ENCODE results near the gene SYK.

SYK gene

GRCh38 chr9:90825586-90825985 lies 24.0 kb downstream of the SYK start:
- no peak for DNase-seq (ENCODE audit: low read depth)

DNA sequence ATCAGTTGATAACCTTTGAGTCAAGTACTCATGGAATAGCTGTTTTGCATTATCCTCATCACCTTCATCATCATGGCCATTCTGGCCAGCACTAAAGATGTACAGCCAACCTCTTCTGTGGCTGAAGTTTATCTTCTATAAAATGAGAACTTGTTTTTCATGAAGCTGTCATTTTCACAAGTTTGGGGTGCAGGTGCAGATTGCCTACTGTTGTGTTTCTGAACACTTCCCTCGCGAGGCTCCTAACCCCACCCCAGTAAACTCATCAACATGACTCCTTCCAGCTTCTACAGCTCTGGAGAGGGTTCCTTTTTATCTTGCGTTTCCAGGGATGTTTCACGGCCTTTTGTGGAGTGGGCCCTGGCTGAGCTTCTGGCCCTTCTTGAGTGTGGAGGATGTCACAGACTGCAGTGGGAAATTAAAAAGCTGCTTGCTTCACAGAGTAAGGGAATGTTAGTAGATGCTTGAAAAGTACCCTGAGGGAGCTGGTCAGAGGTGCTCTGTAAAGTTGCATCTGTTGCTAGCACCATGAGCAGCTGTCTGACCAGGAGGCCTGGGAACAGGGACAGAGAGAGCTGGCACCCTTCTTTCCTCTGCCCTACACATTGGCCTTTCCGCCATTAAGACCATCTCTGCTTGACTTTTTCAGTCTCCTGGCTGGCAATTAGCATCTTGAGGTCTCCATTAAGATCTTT lies 24.9 kb downstream of the SYK start:
- no peak for DNase-seq (ENCODE audit: low read depth)

DNA sequence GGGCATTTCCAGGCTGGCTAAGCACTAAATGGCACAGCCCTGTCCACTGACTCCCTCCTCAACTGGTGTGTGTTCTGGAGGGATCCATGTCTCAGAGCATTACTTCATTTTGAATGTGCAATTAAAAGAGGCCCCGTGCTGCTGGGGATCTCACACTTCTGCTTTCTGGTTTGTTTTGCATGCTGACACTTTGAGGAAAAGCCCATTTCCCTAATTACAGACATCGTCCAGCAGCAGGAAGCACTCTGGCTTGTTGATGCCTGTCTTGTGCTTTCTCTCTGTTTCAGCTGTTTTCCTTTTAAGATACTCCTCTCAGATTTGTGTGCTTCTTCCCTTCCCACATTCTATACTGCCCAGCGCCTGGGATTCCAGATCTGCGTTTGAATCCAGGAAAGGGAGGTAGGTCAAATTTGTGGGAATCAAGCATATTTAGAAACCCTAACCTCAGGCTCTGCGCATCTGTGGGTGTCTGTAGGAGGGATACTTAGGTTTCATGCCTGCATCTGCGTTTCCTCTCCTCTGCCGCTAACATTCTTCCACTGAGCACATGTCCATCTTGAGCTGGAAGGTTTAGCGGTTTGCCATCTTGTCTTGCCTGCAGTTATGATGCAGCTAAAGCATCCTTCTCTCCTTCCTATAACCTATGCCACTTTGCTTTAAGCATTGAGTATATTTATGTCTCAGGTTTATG lies 25.7 kb downstream of the SYK start:
- DNase-seq (ENCODE audit: low read depth): no peak

- no peak for DNase-seq (ENCODE audit: low read depth)
Measured at GRCh38 chr9:90830051-90830450, 28.4 kb downstream of the SYK start.

DNA sequence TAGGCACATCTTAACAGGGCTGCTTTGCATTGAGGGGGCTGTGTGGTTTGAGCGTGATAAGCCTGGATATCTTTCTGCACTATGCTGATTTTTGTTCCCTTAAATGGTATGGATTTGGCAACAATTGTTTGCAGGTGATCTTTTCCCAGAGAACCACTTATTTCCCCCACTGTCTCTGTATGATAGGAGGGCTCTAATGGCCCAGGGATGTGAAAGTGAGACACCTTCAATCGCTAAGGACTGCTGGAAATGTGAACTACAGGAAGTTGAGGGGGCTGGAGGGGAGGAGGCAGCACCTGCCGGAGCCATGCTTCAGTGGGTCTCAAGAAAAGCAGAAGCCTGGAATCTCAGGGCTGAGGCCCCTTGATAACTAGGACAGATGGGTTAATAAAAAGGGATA lies 29.4 kb downstream of the SYK start:
- no peak for DNase-seq (ENCODE audit: low read depth)

- DNase-seq (ENCODE audit: low read depth): no peak
Measured at GRCh38 chr9:90832261-90832660, 30.6 kb downstream of the SYK start.

DNA sequence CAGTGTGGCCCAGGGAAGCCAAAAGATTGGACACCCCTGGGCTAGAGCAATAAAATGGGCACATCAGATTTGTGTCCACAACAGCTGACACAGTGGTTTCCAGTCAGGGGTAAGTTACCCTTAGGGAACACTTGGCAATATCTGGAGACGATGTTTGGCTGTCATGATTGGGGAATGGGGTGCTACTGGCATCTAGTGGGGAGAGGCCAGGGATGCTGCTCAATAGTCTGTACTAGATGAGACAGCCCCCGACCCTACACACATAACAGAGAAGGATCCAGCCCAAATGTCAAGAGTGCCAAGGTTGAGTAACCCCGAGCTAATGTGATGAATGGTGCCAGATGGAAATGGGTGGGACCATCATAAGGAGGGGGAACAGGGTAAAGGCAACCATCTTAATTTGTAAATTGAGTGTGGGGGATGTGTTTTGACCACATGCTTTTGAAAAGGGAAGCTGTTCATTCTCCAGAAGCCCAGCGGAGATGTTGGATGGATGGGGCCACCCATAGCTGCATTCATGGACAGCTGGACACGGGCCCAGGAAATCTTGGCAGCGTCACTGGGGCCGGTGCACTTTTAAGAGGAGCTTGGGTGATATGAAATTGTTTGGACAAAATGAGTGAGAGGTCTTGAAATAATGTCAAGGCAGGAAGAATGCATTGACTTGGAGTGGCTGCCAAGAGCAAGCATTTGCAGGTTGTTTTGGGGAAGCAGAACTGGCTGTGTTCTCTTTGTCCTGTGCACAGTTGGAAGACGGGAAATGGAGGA lies 33.4 kb downstream of the SYK start:
- DNase-seq (ENCODE audit: low read depth): no peak

GRCh38 chr9:90836411-90837080 lies 34.9 kb downstream of the SYK start:
- DNase-seq (ENCODE audit: low read depth): no peak

- DNase-seq (ENCODE audit: low read depth): no peak
Measured at GRCh38 chr9:90838098-90838497, 36.5 kb downstream of the SYK start.

- DNase-seq (ENCODE audit: low read depth): no peak
Measured at GRCh38 chr9:90838581-90839154, 37.0 kb downstream of the SYK start.

- no peak for DNase-seq (ENCODE audit: low read depth)
Measured at GRCh38 chr9:90839183-90839728, 37.6 kb downstream of the SYK start.

- no peak for DNase-seq (ENCODE audit: low read depth)
Measured at GRCh38 chr9:90840696-90841095, 39.1 kb downstream of the SYK start.

- no peak for DNase-seq (ENCODE audit: low read depth)
Measured at GRCh38 chr9:90841213-90841612, 39.6 kb downstream of the SYK start.

DNA sequence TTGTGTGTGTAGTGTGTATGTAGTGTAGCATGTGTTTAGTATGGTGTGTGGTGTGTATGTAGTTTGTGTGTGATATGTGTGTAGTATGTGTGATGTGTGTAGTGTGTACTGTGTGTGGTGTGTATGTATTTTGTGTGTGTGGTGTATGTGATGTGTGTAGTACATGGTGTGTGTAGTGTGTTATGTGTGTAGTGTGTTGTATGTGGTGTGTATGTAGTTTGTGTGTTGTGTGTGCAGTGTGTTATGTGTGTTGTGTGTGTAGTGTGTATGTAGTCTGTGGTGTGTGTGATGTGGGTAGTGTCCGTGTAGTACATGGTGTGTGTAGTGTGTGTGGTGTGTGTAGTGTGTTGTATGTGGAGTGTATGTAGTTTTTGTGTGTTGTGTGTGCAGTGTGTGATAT lies 40.0 kb downstream of the SYK start:
- no peak for DNase-seq (ENCODE audit: low read depth)

GRCh38 chr9:90842176-90842777 lies 40.7 kb downstream of the SYK start:
- DNase-seq (ENCODE audit: low read depth): no peak

DNA sequence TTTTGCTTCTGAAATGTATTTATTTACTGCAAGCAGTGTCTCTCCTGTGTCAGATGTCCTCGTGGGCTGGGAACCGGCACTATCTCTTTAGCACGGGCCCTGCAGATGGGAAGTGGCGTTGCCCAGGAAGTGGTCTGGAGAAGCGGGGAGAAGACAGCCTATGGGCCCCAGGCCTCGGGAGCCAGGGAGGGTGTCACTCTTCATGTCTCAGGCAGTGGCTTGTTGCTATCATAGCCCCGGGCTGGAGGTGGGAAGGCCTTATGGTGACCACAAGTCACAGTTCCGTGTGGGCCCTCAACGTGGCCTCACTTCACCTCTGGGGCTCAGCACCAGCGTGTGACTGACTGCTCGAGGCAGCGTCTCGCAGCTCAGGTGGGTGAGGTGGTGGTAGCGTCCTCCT lies 41.4 kb downstream of the SYK start:
- DNase-seq (ENCODE audit: low read depth): no peak

DNA sequence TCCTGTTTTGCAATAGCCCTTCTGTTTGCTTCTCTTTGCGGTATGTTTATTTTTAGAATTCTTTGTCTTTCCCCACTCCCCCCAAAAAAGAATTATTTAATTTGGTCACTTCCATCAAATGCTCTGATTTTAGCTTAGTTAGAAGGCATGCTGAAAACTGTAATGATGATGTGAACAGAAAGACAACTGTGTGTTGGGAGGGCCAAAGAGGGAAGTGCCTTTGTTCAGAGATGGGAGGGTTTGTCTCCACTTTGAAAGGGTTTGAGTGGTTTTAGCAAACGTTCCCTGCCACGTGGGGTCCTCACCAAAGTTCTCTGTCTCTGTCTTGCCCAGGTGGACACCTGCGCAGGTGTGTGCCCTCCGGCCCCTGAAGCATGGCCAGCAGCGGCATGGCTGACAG lies 41.9 kb downstream of the SYK start:
- no peak for DNase-seq (ENCODE audit: low read depth)

DNA sequence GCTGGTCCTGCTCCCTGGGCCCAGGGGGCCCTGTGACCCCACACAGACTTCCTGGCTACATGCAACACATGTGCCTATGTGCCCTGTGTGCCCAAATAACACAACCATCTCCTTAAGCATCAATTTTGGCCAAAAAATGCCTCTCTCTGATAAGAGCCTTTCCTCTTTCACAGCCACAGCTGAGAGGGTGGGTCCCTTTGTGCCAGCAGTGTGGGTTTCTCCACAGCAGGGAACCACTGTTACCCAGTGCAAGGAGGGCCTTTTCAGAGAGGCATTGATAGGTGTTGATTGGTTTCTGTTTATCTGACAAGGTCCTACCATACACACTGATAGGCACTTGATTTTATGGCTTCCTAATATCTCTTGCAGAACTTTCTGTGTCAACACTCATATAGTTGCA lies 42.7 kb downstream of the SYK start:
- DNase-seq (ENCODE audit: low read depth): no peak

DNA sequence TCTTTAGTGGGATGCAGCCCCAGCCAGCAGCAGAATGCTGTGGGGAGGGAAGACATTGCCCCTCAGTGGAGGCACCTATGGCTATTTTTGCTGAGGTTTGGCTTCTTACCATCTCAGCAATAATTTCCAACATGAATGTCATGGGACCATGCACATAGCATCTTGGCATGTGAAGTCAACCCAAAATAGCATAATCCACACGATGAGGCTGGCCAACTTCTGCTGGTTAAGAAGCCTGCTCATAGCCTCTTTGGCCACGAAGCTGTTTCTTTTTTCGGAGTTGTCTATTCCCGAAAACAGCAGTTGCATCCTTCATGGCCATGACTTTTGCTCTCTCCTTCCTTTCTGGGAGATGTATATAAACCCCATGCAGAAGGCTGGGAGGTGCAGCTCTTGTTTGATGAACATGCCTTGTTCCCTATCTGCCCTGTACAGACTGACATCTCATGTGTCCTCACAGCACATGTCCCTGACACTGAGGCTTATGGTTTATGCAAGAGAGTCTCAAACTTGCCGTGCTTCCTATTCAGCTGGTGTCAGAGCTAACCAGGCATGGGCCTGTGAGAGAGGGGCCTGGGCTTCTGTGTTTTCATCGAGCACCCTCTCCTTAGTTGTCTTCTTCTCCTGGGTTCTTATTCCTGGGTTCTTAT lies 45.3 kb downstream of the SYK start:
- DNase-seq (ENCODE audit: low read depth): no peak

- DNase-seq (ENCODE audit: low read depth): no peak
Measured at GRCh38 chr9:90847971-90848370, 46.4 kb downstream of the SYK start.

- DNase-seq (ENCODE audit: low read depth): no peak
Measured at GRCh38 chr9:90848866-90849265, 47.2 kb downstream of the SYK start.
